SK-N-SH (cell line): ENCODE data around the gene RAPGEF3. TPM values are rescaled to one million over a fixed set of nuclear protein-coding genes. Genes with fewer than 3 reads are reported as not detected.

Experiments used
- CTCF ChIA-PET: fragments of 300-600, 350-600 bp; formaldehyde crosslinking; extraction: SDS; loops from one replicate; lab custom pipeline; 2021; lab: Yijun Ruan, JAX
- POLR2A ChIA-PET: fragments of 350-600 bp; sonication (Branson Sonifier 250); formaldehyde crosslinking; extraction: SDS; loops from one replicate; lab custom pipeline; 2020; ENCODE audit warnings: antibody characterized with exemption, inconsistent platforms; lab: Yijun Ruan, JAX
- DNase-seq: peaks from one replicate; pipeline ENCODE4 v3.0.0; 2012
- H2AFZ ChIP-seq: fragments of 200-600 bp; sonication (generic); 2 replicates; pipeline ENCODE4 v1.8.1; 2016; ENCODE audit warnings: antibody characterized with exemption, mild to moderate bottlenecking, low read depth
- H3F3A ChIP-seq: fragments of 200-600 bp; sonication (generic); replicated peaks from 2 replicates; pipeline ENCODE3; 2016; ENCODE audit warnings: antibody characterized with exemption, mild to moderate bottlenecking; ENCODE audit not compliant: insufficient read depth
- H3K27ac ChIP-seq, 2 experiments: fragments of 200-500 bp in 1 of 2; fragments of 200-600 bp in 1 of 2; sonication (Bioruptor generic) in 1 of 2; sonication (generic), shearing (Covaris generic) in 1 of 2; 2 replicates each; pipeline versions ENCODE4 v1.5.1 to v1.6.1; 2014 to 2016; ENCODE audit warnings: low read depth in 2 of 2, inconsistent platforms in 1 of 2, low read length in 1 of 2, mild to moderate bottlenecking in 1 of 2, mixed read lengths in 1 of 2
- H3K27me3 ChIP-seq: fragments of 200-600 bp; sonication (generic), shearing (Covaris generic); 2 replicates; pipeline ENCODE4 v1.6.1; 2016; ENCODE audit warnings: mixed run types; ENCODE audit not compliant: insufficient read depth
- H3K36me3 ChIP-seq, 2 experiments: fragments of 200-500 bp in 1 of 2; fragments of 200-600 bp in 1 of 2; sonication (Bioruptor generic) in 1 of 2; sonication (generic) in 1 of 2; replicated peaks in 1 of 2; 2 replicates each; pipeline versions ENCODE3 to v1.5.1; 2014 to 2016; ENCODE audit warnings: low read length in 1 of 2, mild to moderate bottlenecking in 1 of 2; ENCODE audit not compliant: insufficient read depth in 2 of 2, control insufficient read depth in 1 of 2
- H3K4me1 ChIP-seq, 2 experiments: fragments of 200-500 bp in 1 of 2; fragments of 200-600 bp in 1 of 2; sonication (Bioruptor generic) in 1 of 2; sonication (generic), shearing (Covaris generic) in 1 of 2; 2 replicates each; pipeline versions ENCODE4 v1.5.1 to v1.6.1; 2014 to 2016; ENCODE audit warnings: low read depth in 1 of 2, low read length in 1 of 2, mixed run types in 1 of 2; ENCODE audit not compliant: insufficient read depth in 2 of 2, control insufficient read depth in 1 of 2
- H3K4me2 ChIP-seq: fragments of 200-600 bp; sonication (generic), shearing (Covaris generic); 2 replicates; pipeline ENCODE4 v1.6.1; 2017; ENCODE audit warnings: mixed run types
- H3K4me3 ChIP-seq, 2 experiments: fragments of 200-500 bp in 1 of 2; fragments of 200-600 bp in 1 of 2; sonication (Bioruptor generic) in 1 of 2; sonication (generic), shearing (Covaris generic) in 1 of 2; 2 replicates each; pipeline versions ENCODE4 v1.5.1 to v1.8.1; 2014 to 2016; ENCODE audit warnings: low read depth in 2 of 2, inconsistent platforms in 1 of 2, low read length in 1 of 2, mild to moderate bottlenecking in 1 of 2, mixed read lengths in 1 of 2, moderate library complexity in 1 of 2
- H3K79me2 ChIP-seq: fragments of 200-600 bp; sonication (generic); 2 replicates; pipeline ENCODE4 v1.8.1; 2017; ENCODE audit warnings: mild to moderate bottlenecking; ENCODE audit not compliant: insufficient read depth
- H3K9ac ChIP-seq: fragments of 200-600 bp; sonication (generic); 2 replicates; pipeline ENCODE4 v1.6.1; 2017; ENCODE audit warnings: mixed run types
- H3K9me2 ChIP-seq: fragments of 200-600 bp; sonication (generic); 2 replicates; pipeline ENCODE4 v1.6.1; 2017; ENCODE audit warnings: mixed run types
- H3K9me3 ChIP-seq: fragments of 200-600 bp; sonication (generic); 2 replicates; pipeline ENCODE4 v1.6.1; 2017; ENCODE audit warnings: mixed run types, mild to moderate bottlenecking, moderate library complexity
- H4K20me1 ChIP-seq: fragments of 200-600 bp; sonication (generic); 2 replicates; pipeline ENCODE4 v1.6.1; 2017; ENCODE audit warnings: mild to moderate bottlenecking, mixed run types; ENCODE audit not compliant: insufficient read depth
- CTCF ChIP-seq: fragments of 200-600 bp; sonication (generic); IDR thresholded peaks from 2 replicates; pipeline ENCODE4 v1.6.1; 2017; ENCODE audit warnings: antibody characterized with exemption, mild to moderate bottlenecking, moderate library complexity
- ELF1 ChIP-seq: IDR thresholded peaks from 2 replicates; pipeline ENCODE4 v1.4.0; 2012
- EP300 ChIP-seq, 2 experiments: IDR thresholded peaks; 2 replicates each; pipeline versions ENCODE4 v1.4.0 to v1.6.1; 2012; ENCODE audit warnings: borderline replicate concordance in 1 of 2, low read depth in 1 of 2, low read length in 1 of 2
- EZH2phosphoT487 ChIP-seq: fragments of 200-600 bp; sonication (generic); IDR thresholded peaks from 2 replicates; pipeline ENCODE4 v1.6.1; 2017; ENCODE audit warnings: low read depth, mixed run types, mild to moderate bottlenecking, antibody characterized with exemption, moderate library complexity, borderline replicate concordance
- FOXM1 ChIP-seq: IDR thresholded peaks from 2 replicates; pipeline ENCODE4 v1.4.0; 2012; ENCODE audit warnings: low read depth, mild to moderate bottlenecking
- MEF2A ChIP-seq: IDR thresholded peaks from 2 replicates; pipeline ENCODE4 v1.4.0; 2012; ENCODE audit warnings: low read depth, borderline replicate concordance
- NFIC ChIP-seq: IDR thresholded peaks from 2 replicates; pipeline ENCODE4 v1.4.0; 2012; ENCODE audit warnings: borderline replicate concordance
- PBX3 ChIP-seq: IDR thresholded peaks from 2 replicates; pipeline ENCODE4; 2012
- POLR2AphosphoS5 ChIP-seq: IDR thresholded peaks from 2 replicates; pipeline ENCODE4 v1.6.1; 2012; ENCODE audit warnings: low read depth, low read length
- RAD21 ChIP-seq: IDR thresholded peaks from 2 replicates; pipeline ENCODE4 v1.6.1; 2012; ENCODE audit warnings: mild to moderate bottlenecking, low read length
- RCOR1 ChIP-seq: fragments of 150-350 bp; IDR thresholded peaks from 2 replicates; pipeline ENCODE4 v1.6.1; 2017; ENCODE audit warnings: antibody characterized with exemption, low read length
- RFX5 ChIP-seq: IDR thresholded peaks from 2 replicates; pipeline ENCODE4 v1.6.1; 2012; ENCODE audit warnings: mild to moderate bottlenecking, improper control_type of control experiment, low read length
- SIN3A ChIP-seq: IDR thresholded peaks from 2 replicates; pipeline ENCODE4 v1.6.1; 2012; ENCODE audit warnings: low read depth, mild to moderate bottlenecking, low read length, moderate library complexity, borderline replicate concordance
- SMC3 ChIP-seq: IDR thresholded peaks from 2 replicates; pipeline ENCODE4 v1.6.1; 2012; ENCODE audit warnings: low read depth, low read length, improper control_type of control experiment
- TCF12 ChIP-seq: IDR thresholded peaks from 2 replicates; pipeline ENCODE4 v1.4.0; 2012
- USF2 ChIP-seq: fragments of 150-350 bp; IDR thresholded peaks from 2 replicates; pipeline ENCODE4 v1.6.1; 2017; ENCODE audit warnings: antibody characterized with exemption, low read length, low read depth, borderline replicate concordance
- YY1 ChIP-seq: IDR thresholded peaks from 2 replicates; pipeline ENCODE4 v1.4.0; 2012; ENCODE audit warnings: low read depth, mild to moderate bottlenecking
- WGBS: methylation state at CpG from one replicate; pipeline ENCODE4 v1.1.6; 2017; ENCODE audit warnings: low lambda C conversion rate; 5-methylcytosine and 5-hydroxymethylcytosine counted together
- polyA plus RNA-seq, 3 experiments: library from polyadenylated mRNA; depleted of rRNA; stranded (reverse); fragments of >200 nt; gene quantifications; 2 replicates each; pipeline ENCODE4 v1.2.3, GENCODE V29; 2012

The RAPGEF3 gene
- polyA plus RNA-seq, 1 of the 3 experiments (the other 2 are of a cell fraction), result 0.90 TPM

DNA sequence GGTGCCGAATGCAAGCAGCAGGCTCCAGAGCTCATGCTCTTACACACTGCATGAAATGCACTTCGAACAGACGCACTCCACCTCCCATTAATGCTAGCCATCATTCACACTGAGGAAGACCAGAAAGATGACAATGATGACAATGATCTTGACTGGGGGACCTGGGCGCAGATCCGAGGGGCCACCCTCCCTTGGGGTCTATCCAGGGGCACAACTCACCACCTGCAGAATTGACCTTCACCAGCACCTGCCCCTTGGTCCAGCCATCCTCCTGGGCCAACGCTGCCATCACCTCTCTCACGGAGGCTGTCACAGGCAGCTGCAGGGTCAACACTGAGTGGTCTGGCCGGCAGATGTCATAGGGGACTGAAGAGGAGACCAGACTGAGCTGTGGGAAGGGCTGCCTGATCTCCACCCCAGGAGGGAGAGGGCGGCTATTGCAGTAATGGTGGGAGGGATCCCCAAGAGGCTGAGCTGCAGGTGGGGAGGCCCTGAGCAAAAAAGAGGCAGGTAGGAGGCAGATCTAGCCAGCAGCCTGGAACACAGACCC, 15.3 kb downstream of the RAPGEF3 start:
- Histone ChIP-seq H3K79me2 (no peaks in the 10 kb centered on the region), H3K9me2 (no peaks in the 10 kb centered on the region), H3K36me3 (no peaks in the 10 kb centered on the region), H3K9me3 (no peaks in the 10 kb centered on the region), H3K27ac (no peak overlapping the region), H3F3A (no peaks in the 10 kb centered on the region), H2AFZ (no peak overlapping the region), H3K27me3 (no peaks in the 10 kb centered on the region), H3K4me3 (no peak overlapping the region), H4K20me1 (no peaks in the 10 kb centered on the region), H3K4me1 (peaks cover 13 to 29% of the 10 kb centered on the region in 2 experiments; a peak in 3 of 4 replicates), H3K9ac (no peak overlapping the region), H3K4me2 (no peak overlapping the region)
- 57% methylated on average over 9 of the region's 9 CpGs for WGBS
- ChIA-PET CTCF (interaction anchor here (1.1 to 43.0 kb wide), 15 partner anchors 14 to 97 kb away, joined by 3 to 1294 read pairs (median 9); partner anchors contain the start of genes ENDOU, RAPGEF3 and SLC48A1), POLR2A (interaction anchor here (0.6 to 1.1 kb wide), 2 partner anchors 37 to 362 kb away, joined by 3 read pairs; partner anchors contain the start of gene RPAP3)
- DNase-seq, result peak; percentile 53
- no peak for TF ChIP-seq ELF1
- TF ChIP-seq PBX3, result no peak
- no peak for TF ChIP-seq MEF2A
- no peak for TF ChIP-seq RCOR1
- TF ChIP-seq POLR2AphosphoS5, result no peak
- TF ChIP-seq NFIC, result no peak
- TF ChIP-seq SMC3, result no peak
- TF ChIP-seq EZH2phosphoT487, result no peak
- TF ChIP-seq SIN3A, result no peak
- no peak for TF ChIP-seq RFX5
- TF ChIP-seq FOXM1, result no peak
- TF ChIP-seq EP300 (IDR thresholded peaks at IDR 0.05; ENCODE audit: borderline replicate concordance in 1 of 2, low read depth in 1 of 2, low read length in 1 of 2), result no peak
- no peak for TF ChIP-seq TCF12
- TF ChIP-seq CTCF, result no peak

GRCh38 chr12:47742253-47742825, 16.3 kb downstream of the RAPGEF3 start:
- 54% methylated on average over 7 of the region's 7 CpGs for WGBS
- Histone ChIP-seq H3K4me3 (no peak overlapping the region), H3K4me2 (no peak overlapping the region), H3K27me3 (no peaks in the 10 kb centered on the region), H3K9me3 (no peaks in the 10 kb centered on the region), H3K27ac (no peak overlapping the region), H3K9ac (no peak overlapping the region), H2AFZ (no peak overlapping the region), H3K36me3 (no peaks in the 10 kb centered on the region), H3K79me2 (no peaks in the 10 kb centered on the region), H3K4me1 (peaks cover 14 to 39% of the 10 kb centered on the region in 2 experiments; a peak in 3 of 4 replicates), H4K20me1 (no peaks in the 10 kb centered on the region), H3F3A (no peaks in the 10 kb centered on the region), H3K9me2 (no peaks in the 10 kb centered on the region)
- DNase-seq, result peak; percentile 72
- CTCF ChIA-PET, result interaction anchor here (0.7 to 43.0 kb wide), 29 partner anchors 15 to 408 kb away, joined by 3 to 1294 read pairs (median 6); partner anchors contain the start of genes ENDOU, HDAC7, RAPGEF3 and SLC48A1
- POLR2A ChIA-PET, result interaction anchor here (0.6 kb wide), 1 partner anchor 1046 kb away, joined by 3 read pairs; the partner anchor contains the start of gene ADCY6
- TF ChIP-seq RCOR1 (peak; percentile 51; the same call in 1 of the 2 replicates), SMC3 (peak; percentile 79), RFX5 (no peak), YY1 (no peak), USF2 (no peak), RAD21 (peak; percentile 82), CTCF (peak; percentile 98)
